GM23338 (cell line): ENCODE data around the gene INO80B. TPM values are rescaled to one million over a fixed set of nuclear protein-coding genes. Genes with fewer than 3 reads are reported as not detected.
A peak's percentile ranks its signal among the peaks of the same experiment; 100 is the strongest.

Experiments
- ATAC-seq: fragments of 200-7000 bp; cut with Tn5 transposase; 3 replicates; pipeline ENCODE4 v1.9.1; 2020
- DNase-seq: peaks from one replicate; pipeline ENCODE4 v3.0.0-alpha.2; 2015; ENCODE audit warnings: low spot score
- H2AFZ ChIP-seq: fragments of 200-600 bp; sonication (generic); 2 replicates; pipeline ENCODE4 v1.8.0; 2016; ENCODE audit warnings: antibody characterized with exemption, mild to moderate bottlenecking, moderate library complexity
- H3F3A ChIP-seq: fragments of 200-600 bp; sonication (generic); replicated peaks from 2 replicates; pipeline ENCODE4 v1.8.0; 2017; ENCODE audit warnings: antibody characterized with exemption, mixed run types, low read depth
- H3K27ac ChIP-seq: fragments of 200-600 bp; sonication (generic); 2 replicates; pipeline ENCODE4 v1.6.1; 2016; ENCODE audit warnings: low read depth
- H3K27me3 ChIP-seq: fragments of 200-600 bp; sonication (generic); 2 replicates; pipeline ENCODE4 v1.8.0; 2016; ENCODE audit warnings: mild to moderate bottlenecking, mixed run types, moderate library complexity; ENCODE audit not compliant: insufficient read depth
- H3K36me3 ChIP-seq: fragments of 200-600 bp; sonication (generic); 2 replicates; pipeline ENCODE4 v1.8.0; 2016; ENCODE audit warnings: mild to moderate bottlenecking; ENCODE audit not compliant: insufficient read depth
- H3K4me1 ChIP-seq: fragments of 200-600 bp; sonication (generic); 2 replicates; pipeline ENCODE4 v1.8.0; 2016; ENCODE audit warnings: mild to moderate bottlenecking, moderate library complexity; ENCODE audit not compliant: insufficient read depth
- H3K4me2 ChIP-seq: fragments of 200-600 bp; sonication (generic); 2 replicates; pipeline ENCODE4 v1.7.1; 2017; ENCODE audit warnings: mixed run types
- H3K4me3 ChIP-seq: fragments of 200-600 bp; sonication (generic); 2 replicates; pipeline ENCODE4 v1.6.1; 2016; ENCODE audit warnings: mixed run types
- H3K79me2 ChIP-seq: fragments of 200-600 bp; sonication (generic); replicated peaks from 2 replicates; pipeline ENCODE4 v1.8.0; 2017; ENCODE audit warnings: mild to moderate bottlenecking; ENCODE audit not compliant: insufficient read depth
- H3K9me2 ChIP-seq: fragments of 200-600 bp; sonication (generic); 2 replicates; pipeline ENCODE4 v1.8.0; 2017; ENCODE audit not compliant: insufficient read depth
- H4K20me1 ChIP-seq: fragments of 200-600 bp; sonication (generic); replicated peaks from 2 replicates; pipeline ENCODE4 v1.8.0; 2017; ENCODE audit warnings: mild to moderate bottlenecking; ENCODE audit not compliant: insufficient read depth
- H3K27ac Mint-ChIP-seq: 2 replicates; pipeline ENCODE4 v1.8.0; 2020; ENCODE audit warnings: inconsistent platforms, mild to moderate bottlenecking, moderate library complexity, mixed read lengths
- H3K27me3 Mint-ChIP-seq: 3 replicates; pipeline ENCODE4 v1.8.0; 2022; ENCODE audit warnings: low read depth, mild to moderate bottlenecking, moderate library complexity, mixed read lengths, inconsistent platforms; ENCODE audit not compliant: insufficient read depth, poor library complexity
- H3K36me3 Mint-ChIP-seq: 3 replicates; pipeline ENCODE4 v1.8.0; 2021; ENCODE audit warnings: low read depth, mild to moderate bottlenecking, inconsistent platforms, moderate library complexity, mixed read lengths
- H3K4me1 Mint-ChIP-seq: 3 replicates; pipeline ENCODE4 v1.8.0; 2020; ENCODE audit warnings: mild to moderate bottlenecking, inconsistent platforms, mixed read lengths
- H3K4me3 Mint-ChIP-seq: 3 replicates; pipeline ENCODE4 v1.8.0; 2021; ENCODE audit warnings: moderate library complexity, mild to moderate bottlenecking, inconsistent platforms, mixed read lengths
- H3K9me3 Mint-ChIP-seq: 3 replicates; pipeline ENCODE4 v1.8.0; 2020; ENCODE audit warnings: moderate library complexity, mild to moderate bottlenecking, inconsistent platforms, mixed read lengths
- EZH2 ChIP-seq: fragments of 200-600 bp; sonication (generic); IDR thresholded peaks from one replicate; pipeline ENCODE4 v1.8.0; 2017; ENCODE audit warnings: antibody characterized with exemption, mild to moderate bottlenecking, low read depth; ENCODE audit not compliant: unreplicated experiment
- EZH2phosphoT487 ChIP-seq: fragments of 200-600 bp; sonication (generic); IDR thresholded peaks from one replicate; pipeline ENCODE4 v1.8.1; 2018; ENCODE audit warnings: antibody characterized with exemption; ENCODE audit not compliant: unreplicated experiment
- NANOG ChIP-seq: IDR thresholded peaks from 2 replicates; pipeline ENCODE4 v1.6.1; 2016; ENCODE audit warnings: antibody characterized with exemption, borderline replicate concordance
- POLR2AphosphoS5 ChIP-seq: IDR thresholded peaks from 2 replicates; pipeline ENCODE4 v1.6.1; 2016; ENCODE audit warnings: antibody characterized with exemption, low read depth
- STAT1 ChIP-seq: IDR thresholded peaks from one replicate; pipeline ENCODE4 v1.6.1; 2016; ENCODE audit warnings: antibody characterized with exemption; ENCODE audit not compliant: unreplicated experiment
- ZNF114 ChIP-seq: fragments of 250-450 bp; sonication (Bioruptor Pico); IDR thresholded peaks from 2 replicates; pipeline ENCODE4 v1.5.0; 2020; ENCODE audit warnings: mild to moderate bottlenecking, moderate library complexity
- ZNF331 ChIP-seq: fragments of 250-450 bp; sonication (Bioruptor Pico); IDR thresholded peaks from 2 replicates; pipeline ENCODE4 v1.5.0; 2020; ENCODE audit warnings: low read depth, mild to moderate bottlenecking, moderate library complexity
- polyA plus RNA-seq: library from polyadenylated mRNA; unstranded; fragments of >200 nt; fragmentation: Nextera tagmentation; extraction: Ambion mirVana; gene quantifications from 2 replicates; pipeline ENCODE4 v1.2.1, GENCODE V29; 2016
- total RNA-seq: library from RNA; depleted of rRNA; stranded (reverse); fragments of >200 nt; shearing (Covaris generic); gene quantifications from 2 replicates; pipeline ENCODE4 v1.2.3, GENCODE V29; 2014
- TF ChIP-seq, protein P1 (sequence below): IDR thresholded peaks from one replicate; pipeline ENCODE4 v1.6.1; 2018; ENCODE audit warnings: antibody characterized with exemption; ENCODE audit not compliant: unreplicated experiment
- TF ChIP-seq, protein P2 (sequence below), 2 experiments: fragments of 200-600 bp in 1 of 2; sonication (generic) in 1 of 2; conservative IDR thresholded peaks; 2 replicates each; pipeline versions ENCODE4 v1.5.1 to v1.6.1; 2016 to 2017; ENCODE audit warnings: antibody characterized with exemption in 2 of 2, low read depth in 2 of 2, mild to moderate bottlenecking in 2 of 2, moderate library complexity in 1 of 2
- TF ChIP-seq, protein P3 (sequence below): IDR thresholded peaks from 2 replicates; pipeline ENCODE4 v1.6.1; 2016; ENCODE audit warnings: antibody characterized with exemption

The INO80B gene
- total and polyA plus RNA-seq, 2 experiments from 2014 or later, result 5.1 to 21.8 TPM

- TF ChIP-seq, protein P1, sequence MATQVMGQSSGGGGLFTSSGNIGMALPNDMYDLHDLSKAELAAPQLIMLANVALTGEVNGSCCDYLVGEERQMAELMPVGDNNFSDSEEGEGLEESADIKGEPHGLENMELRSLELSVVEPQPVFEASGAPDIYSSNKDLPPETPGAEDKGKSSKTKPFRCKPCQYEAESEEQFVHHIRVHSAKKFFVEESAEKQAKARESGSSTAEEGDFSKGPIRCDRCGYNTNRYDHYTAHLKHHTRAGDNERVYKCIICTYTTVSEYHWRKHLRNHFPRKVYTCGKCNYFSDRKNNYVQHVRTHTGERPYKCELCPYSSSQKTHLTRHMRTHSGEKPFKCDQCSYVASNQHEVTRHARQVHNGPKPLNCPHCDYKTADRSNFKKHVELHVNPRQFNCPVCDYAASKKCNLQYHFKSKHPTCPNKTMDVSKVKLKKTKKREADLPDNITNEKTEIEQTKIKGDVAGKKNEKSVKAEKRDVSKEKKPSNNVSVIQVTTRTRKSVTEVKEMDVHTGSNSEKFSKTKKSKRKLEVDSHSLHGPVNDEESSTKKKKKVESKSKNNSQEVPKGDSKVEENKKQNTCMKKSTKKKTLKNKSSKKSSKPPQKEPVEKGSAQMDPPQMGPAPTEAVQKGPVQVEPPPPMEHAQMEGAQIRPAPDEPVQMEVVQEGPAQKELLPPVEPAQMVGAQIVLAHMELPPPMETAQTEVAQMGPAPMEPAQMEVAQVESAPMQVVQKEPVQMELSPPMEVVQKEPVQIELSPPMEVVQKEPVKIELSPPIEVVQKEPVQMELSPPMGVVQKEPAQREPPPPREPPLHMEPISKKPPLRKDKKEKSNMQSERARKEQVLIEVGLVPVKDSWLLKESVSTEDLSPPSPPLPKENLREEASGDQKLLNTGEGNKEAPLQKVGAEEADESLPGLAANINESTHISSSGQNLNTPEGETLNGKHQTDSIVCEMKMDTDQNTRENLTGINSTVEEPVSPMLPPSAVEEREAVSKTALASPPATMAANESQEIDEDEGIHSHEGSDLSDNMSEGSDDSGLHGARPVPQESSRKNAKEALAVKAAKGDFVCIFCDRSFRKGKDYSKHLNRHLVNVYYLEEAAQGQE, result no peak
- TF ChIP-seq, protein P2, sequence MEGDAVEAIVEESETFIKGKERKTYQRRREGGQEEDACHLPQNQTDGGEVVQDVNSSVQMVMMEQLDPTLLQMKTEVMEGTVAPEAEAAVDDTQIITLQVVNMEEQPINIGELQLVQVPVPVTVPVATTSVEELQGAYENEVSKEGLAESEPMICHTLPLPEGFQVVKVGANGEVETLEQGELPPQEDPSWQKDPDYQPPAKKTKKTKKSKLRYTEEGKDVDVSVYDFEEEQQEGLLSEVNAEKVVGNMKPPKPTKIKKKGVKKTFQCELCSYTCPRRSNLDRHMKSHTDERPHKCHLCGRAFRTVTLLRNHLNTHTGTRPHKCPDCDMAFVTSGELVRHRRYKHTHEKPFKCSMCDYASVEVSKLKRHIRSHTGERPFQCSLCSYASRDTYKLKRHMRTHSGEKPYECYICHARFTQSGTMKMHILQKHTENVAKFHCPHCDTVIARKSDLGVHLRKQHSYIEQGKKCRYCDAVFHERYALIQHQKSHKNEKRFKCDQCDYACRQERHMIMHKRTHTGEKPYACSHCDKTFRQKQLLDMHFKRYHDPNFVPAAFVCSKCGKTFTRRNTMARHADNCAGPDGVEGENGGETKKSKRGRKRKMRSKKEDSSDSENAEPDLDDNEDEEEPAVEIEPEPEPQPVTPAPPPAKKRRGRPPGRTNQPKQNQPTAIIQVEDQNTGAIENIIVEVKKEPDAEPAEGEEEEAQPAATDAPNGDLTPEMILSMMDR (conservative IDR thresholded peaks at IDR 0.05; ENCODE audit: low read depth in 2 of 2), result no peak
- TF ChIP-seq POLR2AphosphoS5, result no peak
Observed at GRCh38 chr2:74438248-74438647, 16.6 kb upstream of the INO80B start (continued).

- H3K36me3 Mint-ChIP-seq, result peaks cover 22% of the 10 kb centered on the region
- peaks cover 23% of the 10 kb centered on the region for H3K27me3 Mint-ChIP-seq
- Histone ChIP-seq H3K4me1 (peaks cover 35% of the 10 kb centered on the region), H3K4me2 (peak overlapping the region; percentile 97), H3K27me3 (no peaks in the 10 kb centered on the region), H3K36me3 (no peaks in the 10 kb centered on the region), H3K27ac (no peak overlapping the region), H3K9me2 (no peaks in the 10 kb centered on the region), H2AFZ (no peak overlapping the region), H4K20me1 (peaks cover 34% of the 10 kb centered on the region), H3K79me2 (peaks cover 52% of the 10 kb centered on the region), H3K4me3 (peak overlapping the region; percentile 96), H3F3A (peaks cover 18% of the 10 kb centered on the region)
- no peak overlapping the region for H3K27ac Mint-ChIP-seq
- peak overlapping the region; percentile 98 for H3K4me3 Mint-ChIP-seq
- ATAC-seq, result no peak
- no peak for DNase-seq
- H3K9me3 Mint-ChIP-seq, result no peaks in the 10 kb centered on the region
- H3K4me1 Mint-ChIP-seq, result peaks cover 40% of the 10 kb centered on the region
- TF ChIP-seq EZH2phosphoT487 (no peak), STAT1 (no peak), EZH2 (no peak), ZNF331 (CRISPR knock-in tag) (no peak), ZNF114 (CRISPR knock-in tag) (no peak), NANOG (no peak)
- TF ChIP-seq, protein P2 (conservative IDR thresholded peaks at IDR 0.05; ENCODE audit: low read depth in 2 of 2), result no peak
- TF ChIP-seq, protein P3, sequence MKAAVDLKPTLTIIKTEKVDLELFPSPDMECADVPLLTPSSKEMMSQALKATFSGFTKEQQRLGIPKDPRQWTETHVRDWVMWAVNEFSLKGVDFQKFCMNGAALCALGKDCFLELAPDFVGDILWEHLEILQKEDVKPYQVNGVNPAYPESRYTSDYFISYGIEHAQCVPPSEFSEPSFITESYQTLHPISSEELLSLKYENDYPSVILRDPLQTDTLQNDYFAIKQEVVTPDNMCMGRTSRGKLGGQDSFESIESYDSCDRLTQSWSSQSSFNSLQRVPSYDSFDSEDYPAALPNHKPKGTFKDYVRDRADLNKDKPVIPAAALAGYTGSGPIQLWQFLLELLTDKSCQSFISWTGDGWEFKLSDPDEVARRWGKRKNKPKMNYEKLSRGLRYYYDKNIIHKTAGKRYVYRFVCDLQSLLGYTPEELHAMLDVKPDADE, result no peak
- TF ChIP-seq, protein P1, result no peak
Observed at GRCh38 chr2:74439373-74439772, 15.5 kb upstream of the INO80B start.
